GM18505 (cell line): ENCODE measurements around the gene R3HDM1.

ENCODE experiments used
- ATAC-seq: cut with Tn5 transposase; IDR thresholded peaks from one replicate; pipeline ENCODE4 v1.9.1; 2021; ENCODE audit not compliant: unreplicated experiment
- POLR2A ChIP-seq: IDR thresholded peaks from 4 replicates; pipeline ENCODE4 v1.6.1; 2011; ENCODE audit warnings: borderline replicate concordance; ENCODE audit not compliant: insufficient read depth, insufficient read length; ENCODE audit errors: extremely low read depth

Gene R3HDM1

GRCh38 chr2:135740206-135740605 lies 208.9 kb downstream of the R3HDM1 start:
- ATAC-seq = no peak
- no peak for TF ChIP-seq POLR2A

- no peak for ATAC-seq
- TF ChIP-seq POLR2A = no peak
Observed at GRCh38 chr2:135741043-135741394, 209.7 kb downstream of the R3HDM1 start.

GRCh38 chr2:135741395-135742324 lies 210.4 kb downstream of the R3HDM1 start, which contains the start of gene UBXN4:
Gene UBXN4, plus strand, starts transcription at chr2:135741855. Its CDS starts 75 bp downstream, at chr2:135741930.
- peak; percentile 93 for TF ChIP-seq POLR2A
- peak; percentile 91 for ATAC-seq

GRCh38 chr2:135742325-135742757 lies 211.1 kb downstream of the R3HDM1 start:
- no peak for TF ChIP-seq POLR2A
- ATAC-seq = peak; percentile 11

- no peak for TF ChIP-seq POLR2A
- no peak for ATAC-seq
Observed at GRCh38 chr2:135743860-135744259, 212.6 kb downstream of the R3HDM1 start.

GRCh38 chr2:135744760-135745314 lies 213.6 kb downstream of the R3HDM1 start:
- TF ChIP-seq POLR2A = no peak
- no peak for ATAC-seq

GRCh38 chr2:135745545-135745944 lies 214.3 kb downstream of the R3HDM1 start:
- ATAC-seq = no peak
- TF ChIP-seq POLR2A = no peak

- TF ChIP-seq POLR2A = no peak
- no peak for ATAC-seq
Observed at GRCh38 chr2:135755573-135755972, 224.3 kb downstream of the R3HDM1 start.

- no peak for ATAC-seq
- no peak for TF ChIP-seq POLR2A
Observed at GRCh38 chr2:135756692-135757091, 225.4 kb downstream of the R3HDM1 start.

- ATAC-seq = no peak
- TF ChIP-seq POLR2A = no peak
Observed at GRCh38 chr2:135762022-135762421, 230.7 kb downstream of the R3HDM1 start.

- ATAC-seq = no peak
- TF ChIP-seq POLR2A = no peak
Observed at GRCh38 chr2:135762530-135762929, 231.2 kb downstream of the R3HDM1 start.

GRCh38 chr2:135768863-135769262 lies 237.6 kb downstream of the R3HDM1 start:
- no peak for ATAC-seq

GRCh38 chr2:135773319-135773718 lies 242.0 kb downstream of the R3HDM1 start:
- no peak for TF ChIP-seq POLR2A
- ATAC-seq = no peak

More at GRCh38 chr2:135768863-135769262, 237.6 kb downstream of the R3HDM1 start:
- no peak for TF ChIP-seq POLR2A

- ATAC-seq = no peak
- TF ChIP-seq POLR2A = no peak
Observed at GRCh38 chr2:135773917-135774316, 242.6 kb downstream of the R3HDM1 start.
